Activated T-cell treated with anti-CD3 and anti-CD28 coated beads for 1 hour (primary cell): ENCODE results near the gene POU1F1.
"Not testable (repeated sequence)": the region's sequence is repeated elsewhere in the genome, so short reads cannot be mapped to it uniquely, and the experiment has no call there.

Experiments
- DNase-seq: peaks from one replicate; pipeline ENCODE4 v3.0.0-alpha.2; 2020; ENCODE audit warnings: low read depth

POU1F1 gene

DNA sequence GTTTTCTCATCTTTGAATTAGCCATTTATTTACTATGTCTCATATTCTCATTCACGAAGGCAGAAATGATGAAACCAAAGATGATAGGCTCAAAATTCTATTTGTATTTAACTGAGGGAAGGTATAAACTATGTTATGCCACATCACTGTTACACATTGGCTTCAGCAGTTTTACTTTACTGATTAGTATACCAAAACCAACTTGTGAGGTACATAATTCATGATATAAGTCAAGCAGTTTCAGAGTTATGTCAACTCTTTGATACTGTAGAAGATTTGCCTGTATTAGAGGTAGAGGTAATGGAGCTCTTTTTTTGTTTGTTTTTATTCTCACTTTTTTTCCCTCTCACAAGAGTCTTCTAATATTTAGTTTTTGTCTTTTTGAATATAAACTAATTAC is 26.4 kb downstream of the POU1F1 start:
- DNase-seq: no peak

DNA sequence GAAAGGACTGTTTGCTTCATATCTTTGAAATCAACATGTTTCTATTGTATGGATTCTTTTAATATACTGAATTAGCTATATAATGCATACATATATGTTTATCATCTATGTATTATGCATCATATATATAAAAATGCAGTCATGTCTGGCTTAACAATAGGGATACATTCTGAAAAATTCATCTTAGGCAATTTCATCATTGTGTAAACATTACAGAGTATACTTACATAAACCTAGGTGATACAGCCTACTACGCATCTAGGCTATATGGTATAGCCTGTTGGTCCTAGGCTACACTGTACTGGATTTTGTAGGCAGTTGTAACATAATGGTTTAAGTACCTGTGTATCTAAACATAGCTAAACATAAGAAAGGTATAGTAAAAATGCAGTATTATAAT is 27.6 kb downstream of the POU1F1 start:
- no peak for DNase-seq

- not testable (repeated sequence) for DNase-seq
These were observed 28.2 kb downstream of the POU1F1 start for GRCh38 chr3:87248231-87248630.

GRCh38 chr3:87247430-87247773 is 29.0 kb downstream of the POU1F1 start:
- DNase-seq: no peak

- DNase-seq: no peak
These were observed 29.5 kb downstream of the POU1F1 start for GRCh38 chr3:87246662-87247429.

- no peak for DNase-seq
These were observed 40.3 kb downstream of the POU1F1 start for GRCh38 chr3:87236093-87236492.

- no peak for DNase-seq
These were observed 42.6 kb downstream of the POU1F1 start for GRCh38 chr3:87233805-87234204.

DNA sequence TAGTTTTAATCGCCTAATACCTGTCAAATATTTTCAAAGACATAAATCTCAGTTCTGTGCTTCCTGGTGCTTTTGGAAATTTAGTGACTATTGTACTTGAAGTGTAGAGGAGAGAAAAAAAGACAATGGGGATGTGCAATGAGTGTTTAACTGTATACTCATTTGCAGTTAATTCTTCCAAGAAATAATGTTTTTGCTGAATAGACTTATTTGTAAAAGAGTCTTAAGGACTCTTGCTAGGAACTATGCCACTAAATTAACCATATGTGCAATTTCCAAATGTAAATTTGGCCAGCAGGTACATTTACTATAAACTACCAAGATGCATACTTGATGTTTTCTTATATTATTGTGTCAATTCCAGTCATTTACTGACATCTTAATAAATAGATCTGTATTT is 47.3 kb downstream of the POU1F1 start:
- DNase-seq: no peak

DNA sequence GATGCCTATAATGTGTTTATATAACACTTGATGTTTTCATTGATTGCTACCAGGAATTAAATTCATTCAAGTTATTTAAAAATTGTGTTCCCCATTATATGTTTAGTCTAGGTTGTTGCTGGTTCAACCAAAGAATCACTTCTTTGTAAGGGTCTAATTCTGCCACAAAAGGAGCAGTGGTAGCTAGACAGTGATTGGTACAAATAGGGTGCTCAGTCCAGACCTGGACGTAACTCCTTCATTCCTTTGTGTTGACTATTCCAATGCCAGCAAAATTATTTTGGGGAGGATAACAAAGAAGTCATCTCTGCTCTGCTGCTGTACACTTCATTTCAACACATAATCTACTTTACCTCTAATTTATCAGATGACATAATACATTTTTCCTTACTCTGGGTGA is 48.1 kb downstream of the POU1F1 start:
- DNase-seq: no peak

- DNase-seq: no peak
These were observed 48.6 kb downstream of the POU1F1 start for GRCh38 chr3:87227835-87228144.

DNA sequence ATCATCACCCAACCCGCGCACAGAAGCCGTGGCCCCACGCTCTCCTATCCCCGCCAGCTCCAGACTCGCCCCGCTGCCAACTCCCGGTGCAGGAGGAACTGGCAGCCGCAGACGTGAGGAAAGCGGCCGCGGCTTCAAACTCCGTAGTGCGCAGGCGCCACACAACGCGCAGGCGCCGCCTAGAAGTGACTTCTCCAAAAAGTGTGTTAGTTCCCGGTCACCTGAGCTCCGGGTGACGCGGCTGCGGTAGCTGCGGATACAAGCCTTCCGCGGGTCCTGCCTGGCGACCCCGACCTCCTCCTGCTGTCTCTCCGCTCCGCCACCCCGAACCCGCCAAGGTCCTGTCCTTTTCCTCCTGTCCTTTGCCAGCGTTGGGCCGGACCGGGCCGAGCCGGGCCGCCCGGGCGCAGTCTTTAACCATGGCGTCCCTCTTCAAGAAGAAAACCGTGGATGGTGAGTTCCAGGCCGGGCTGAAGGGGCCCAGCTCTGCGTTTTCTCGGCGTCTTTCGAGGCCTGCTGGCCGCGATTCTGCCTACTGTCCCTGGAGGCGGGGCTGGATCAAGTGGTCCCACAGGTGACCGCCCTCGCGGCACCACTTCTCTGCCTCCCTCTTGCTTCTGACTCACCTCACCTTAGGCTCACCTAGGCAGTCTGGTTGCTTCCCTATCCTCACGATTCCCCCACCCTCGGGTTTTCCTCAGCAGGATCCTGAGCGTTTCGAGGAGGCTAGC is 49.1 kb downstream of the POU1F1 start, which contains the start of gene CHMP2B:
Gene CHMP2B, plus strand, starts transcription at position 206 of the 731 bp plus-strand sequence. Its CDS starts 214 bp downstream, at position 420.
- DNase-seq: peak; percentile 85

DNA sequence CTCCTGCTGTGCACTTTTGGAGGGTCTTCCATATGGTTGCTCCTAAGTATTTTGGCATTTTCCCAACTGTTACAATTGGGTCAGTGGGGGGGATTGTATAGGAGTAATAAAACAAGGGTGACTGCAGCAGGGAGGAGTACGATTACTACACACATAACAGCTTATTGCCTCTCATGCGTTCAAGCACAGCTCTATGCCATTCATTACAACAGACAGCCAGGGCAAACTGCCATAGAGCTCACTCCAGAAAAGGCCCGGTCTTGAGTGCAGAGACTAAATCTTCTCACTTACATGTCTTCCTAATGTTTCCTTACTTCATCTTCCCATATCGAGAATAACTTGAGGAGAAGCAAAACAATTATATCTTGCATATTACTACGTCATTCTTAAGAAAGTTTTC is 50.7 kb downstream of the POU1F1 start:
- no peak for DNase-seq

- no peak for DNase-seq
These were observed 56.8 kb downstream of the POU1F1 start for GRCh38 chr3:87219611-87220010.

- DNase-seq: no peak
These were observed 57.8 kb downstream of the POU1F1 start for GRCh38 chr3:87218560-87218959.
